CD4-positive, alpha-beta T cell (primary cell): ENCODE results near the gene TP53BP2. TPM values are rescaled to one million over a fixed set of nuclear protein-coding genes. Genes with fewer than 3 reads are reported as not detected.

Experiments
- ATAC-seq: fragments of 200-7000 bp; cut with Tn5 transposase; one replicate; pipeline ENCODE4 v1.10.0; 2022; ENCODE audit warnings: mild to moderate bottlenecking; ENCODE audit not compliant: poor library complexity
- CTCF ChIA-PET: fragments of 350-600 bp; sonication (Branson Sonifier 250); formaldehyde crosslinking; loops from one replicate; lab custom pipeline; 2021; ENCODE audit warnings: antibody characterized with exemption, inconsistent platforms; lab: Charles Lee
- POLR2A ChIA-PET: fragments of 350-600 bp; sonication (Branson Sonifier 250); formaldehyde crosslinking; loops from one replicate; lab custom pipeline; 2021; ENCODE audit warnings: antibody characterized with exemption, inconsistent platforms; lab: Charles Lee
- DNase-seq, 14 experiments: peaks; one replicate each; pipeline ENCODE4 v3.0.0-alpha.2; 2013 to 2020; ENCODE audit warnings: mixed read lengths in 2 of 14
- H3K27ac ChIP-seq, 2 donors: one replicate each; pipeline versions ENCODE4 v1.5.1 to v1.7.0; 2013; ENCODE audit warnings: low read length in 2 of 2, low read depth in 1 of 2, mild to moderate bottlenecking in 1 of 2
- H3K27me3 ChIP-seq, 2 experiments: 1 replicate in 1 of 2; 2 replicates in 1 of 2; pipeline versions ENCODE4 v1.6.1 to v1.7.0; 2013; ENCODE audit warnings: low read length in 2 of 2, control low read depth in 1 of 2, mild to moderate bottlenecking in 1 of 2, moderate library complexity in 1 of 2; ENCODE audit not compliant: insufficient read depth in 2 of 2, control insufficient read depth in 1 of 2
- H3K36me3 ChIP-seq: one replicate; pipeline ENCODE4 v1.6.1; 2013; ENCODE audit warnings: low read length, control low read depth; ENCODE audit not compliant: insufficient read depth
- H3K4me1 ChIP-seq: one replicate; pipeline ENCODE4 v1.6.1; 2013; ENCODE audit warnings: low read length, control low read depth; ENCODE audit not compliant: insufficient read depth
- H3K4me3 ChIP-seq: one replicate; pipeline ENCODE4 v1.5.1; 2013; ENCODE audit warnings: mild to moderate bottlenecking, low read length, moderate library complexity
- H3K9me3 ChIP-seq, 2 experiments: 1 replicate in 1 of 2; 2 replicates in 1 of 2; pipeline versions ENCODE4 v1.6.1 to v1.7.0; 2013; ENCODE audit warnings: low read length in 2 of 2, mild to moderate bottlenecking in 2 of 2, control low read depth in 1 of 2, moderate library complexity in 1 of 2; ENCODE audit not compliant: control insufficient read depth in 1 of 2, insufficient read depth in 1 of 2
- H3K27ac Mint-ChIP-seq: one replicate; pipeline ENCODE4 v1.8.0; 2020; ENCODE audit warnings: mixed read lengths
- H3K27me3 Mint-ChIP-seq: one replicate; pipeline ENCODE4 v1.8.0; 2021; ENCODE audit warnings: mixed read lengths
- H3K36me3 Mint-ChIP-seq: one replicate; pipeline ENCODE4 v1.8.0; 2021; ENCODE audit warnings: low read depth, mixed read lengths
- H3K4me1 Mint-ChIP-seq: one replicate; pipeline ENCODE4 v1.8.0; 2021; ENCODE audit warnings: low read depth, mixed read lengths
- H3K4me3 Mint-ChIP-seq: one replicate; pipeline ENCODE4 v1.8.0; 2020; ENCODE audit warnings: mild to moderate bottlenecking, mixed read lengths
- H3K9me3 Mint-ChIP-seq: one replicate; pipeline ENCODE4 v1.8.0; 2020; ENCODE audit warnings: mixed read lengths
- intact Hi-C, 2 experiments: fragments of 100-400 bp; cut with DNase I in 1 of 2; cut with micrococcal nuclease in 1 of 2; formaldehyde crosslinking; loops; one replicate each; pipeline versions ENCODE4 v1.15.1 to v1.9.0; 2023 to 2025; cut with DNase I, micrococcal nuclease
- total RNA-seq, 174 experiments: library from RNA in 2 of 174; stranded (reverse) in 2 of 174; gene quantifications; one replicate each; pipeline ENCODE4 v1.2.3 and lab custom pipeline; 2021 to 2026
- TF ChIP-seq, protein P1 (sequence below): fragments of 200-600 bp; IDR thresholded peaks from one replicate; pipeline ENCODE4 v1.8.0; 2022; ENCODE audit warnings: antibody characterized with exemption, mild to moderate bottlenecking

TP53BP2 gene
- total RNA-seq, 2 experiments from 2014 or later, result 104 to 119 TPM

DNA sequence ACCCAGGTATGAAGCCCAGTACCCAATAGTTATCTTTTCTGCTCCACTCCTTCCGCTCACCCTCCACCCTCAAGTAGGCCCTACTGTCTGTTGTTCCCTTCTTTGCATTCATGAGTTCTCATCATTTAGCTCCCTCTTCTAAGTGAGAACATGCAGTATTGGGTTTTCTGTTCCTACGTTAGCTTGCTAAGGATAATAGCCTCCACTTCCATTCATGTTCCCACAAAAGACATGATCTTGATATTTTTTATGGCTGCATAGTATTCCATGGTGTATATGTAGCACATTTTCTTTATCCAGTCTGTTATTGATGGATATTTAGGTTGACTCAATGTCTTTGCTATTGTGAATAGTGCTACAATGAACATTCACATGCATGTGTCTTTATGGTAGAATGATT, 2.8 kb upstream of the TP53BP2 start:
- ATAC-seq, result no peak
- peaks cover 19% of the 10 kb centered on the region for H3K4me1 ChIP-seq
- H3K36me3 ChIP-seq, result no peaks in the 10 kb centered on the region
- no peaks in the 10 kb centered on the region for H3K27me3 ChIP-seq
- no peak overlapping the region for H3K4me3 ChIP-seq
- CTCF ChIA-PET, result interaction anchor here (1.5 kb wide), 1 partner anchor 44 kb away, joined by 3 read pairs; no protein-coding TSS in a partner anchor
- Mint-ChIP-seq H3K36me3 (peaks cover 11% of the 10 kb centered on the region), H3K9me3 (no peaks in the 10 kb centered on the region), H3K4me1 (peaks cover 30% of the 10 kb centered on the region), H3K27ac (peak overlapping the region; percentile 50), H3K27me3 (no peaks in the 10 kb centered on the region), H3K4me3 (peak overlapping the region; percentile 69)
- POLR2A ChIA-PET, result no interaction called here
- intact Hi-C loops, result loop anchor here in 1 of 2 experiments (5.0 to 10.0 kb wide), 4 partner anchors 136 to 1576 kb away; partner anchors contain the start of genes CAPN2, CNIH4, LBR and WDR26
- H3K9me3 ChIP-seq, result no peaks in the 10 kb centered on the region
- H3K27ac ChIP-seq, result no peak overlapping the region
- TF ChIP-seq, protein P1, sequence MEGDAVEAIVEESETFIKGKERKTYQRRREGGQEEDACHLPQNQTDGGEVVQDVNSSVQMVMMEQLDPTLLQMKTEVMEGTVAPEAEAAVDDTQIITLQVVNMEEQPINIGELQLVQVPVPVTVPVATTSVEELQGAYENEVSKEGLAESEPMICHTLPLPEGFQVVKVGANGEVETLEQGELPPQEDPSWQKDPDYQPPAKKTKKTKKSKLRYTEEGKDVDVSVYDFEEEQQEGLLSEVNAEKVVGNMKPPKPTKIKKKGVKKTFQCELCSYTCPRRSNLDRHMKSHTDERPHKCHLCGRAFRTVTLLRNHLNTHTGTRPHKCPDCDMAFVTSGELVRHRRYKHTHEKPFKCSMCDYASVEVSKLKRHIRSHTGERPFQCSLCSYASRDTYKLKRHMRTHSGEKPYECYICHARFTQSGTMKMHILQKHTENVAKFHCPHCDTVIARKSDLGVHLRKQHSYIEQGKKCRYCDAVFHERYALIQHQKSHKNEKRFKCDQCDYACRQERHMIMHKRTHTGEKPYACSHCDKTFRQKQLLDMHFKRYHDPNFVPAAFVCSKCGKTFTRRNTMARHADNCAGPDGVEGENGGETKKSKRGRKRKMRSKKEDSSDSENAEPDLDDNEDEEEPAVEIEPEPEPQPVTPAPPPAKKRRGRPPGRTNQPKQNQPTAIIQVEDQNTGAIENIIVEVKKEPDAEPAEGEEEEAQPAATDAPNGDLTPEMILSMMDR, result no peak
- DNase-seq, result no peak

DNA sequence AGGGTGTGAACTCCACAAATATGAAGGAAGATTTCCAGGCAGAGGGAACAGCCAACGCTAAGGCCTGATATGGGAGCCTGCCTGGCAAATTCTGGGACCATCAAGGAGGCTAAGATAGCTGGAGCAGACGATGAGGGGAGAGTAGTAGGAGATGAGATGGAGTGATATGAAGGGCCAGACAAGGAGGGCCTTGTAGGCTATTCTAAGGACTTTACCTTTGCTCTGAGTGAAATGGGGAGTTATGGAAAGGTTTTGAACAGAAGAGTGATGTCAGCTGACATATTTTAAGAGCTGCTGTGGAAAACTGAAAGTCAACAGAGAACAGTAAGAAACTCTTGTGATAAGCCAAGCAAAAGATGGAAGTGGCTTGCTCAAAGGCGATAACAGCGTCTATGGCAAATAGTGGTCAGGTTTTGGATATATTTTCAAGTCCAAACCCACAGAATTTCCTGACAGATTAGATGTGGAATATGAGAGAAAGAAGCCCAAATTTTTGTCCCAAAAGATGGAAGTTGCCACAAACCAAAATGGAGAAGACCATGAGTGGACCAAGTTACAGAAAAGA, 2.1 kb upstream of the TP53BP2 start:
- Mint-ChIP-seq H3K36me3 (peaks cover 11% of the 10 kb centered on the region), H3K9me3 (no peaks in the 10 kb centered on the region), H3K4me1 (peaks cover 35% of the 10 kb centered on the region), H3K27ac (peak overlapping the region; percentile 96), H3K27me3 (no peaks in the 10 kb centered on the region), H3K4me3 (peak overlapping the region; percentile 95)
- Histone ChIP-seq H3K4me1 (peaks cover 24% of the 10 kb centered on the region), H3K27ac (no peak overlapping the region), H3K36me3 (no peaks in the 10 kb centered on the region), H3K9me3 (no peaks in the 10 kb centered on the region), H3K27me3 (no peaks in the 10 kb centered on the region), H3K4me3 (no peak overlapping the region)
- DNase-seq (no peak), ATAC-seq (no peak)
- TF ChIP-seq, protein P1, result no peak
- ChIA-PET POLR2A (interaction anchor here (1.2 kb wide), 1 partner anchor 25 kb away, joined by 3 read pairs; no protein-coding TSS in a partner anchor), CTCF (interaction anchor here (4.6 kb wide), 1 partner anchor 36 kb away, joined by 38 read pairs; no protein-coding TSS in a partner anchor)
- intact Hi-C loops, result loop anchor here in 1 of 2 experiments (5.0 to 10.0 kb wide), 4 partner anchors 136 to 1577 kb away; partner anchors contain the start of genes CAPN2, CNIH4, LBR and WDR26

DNA sequence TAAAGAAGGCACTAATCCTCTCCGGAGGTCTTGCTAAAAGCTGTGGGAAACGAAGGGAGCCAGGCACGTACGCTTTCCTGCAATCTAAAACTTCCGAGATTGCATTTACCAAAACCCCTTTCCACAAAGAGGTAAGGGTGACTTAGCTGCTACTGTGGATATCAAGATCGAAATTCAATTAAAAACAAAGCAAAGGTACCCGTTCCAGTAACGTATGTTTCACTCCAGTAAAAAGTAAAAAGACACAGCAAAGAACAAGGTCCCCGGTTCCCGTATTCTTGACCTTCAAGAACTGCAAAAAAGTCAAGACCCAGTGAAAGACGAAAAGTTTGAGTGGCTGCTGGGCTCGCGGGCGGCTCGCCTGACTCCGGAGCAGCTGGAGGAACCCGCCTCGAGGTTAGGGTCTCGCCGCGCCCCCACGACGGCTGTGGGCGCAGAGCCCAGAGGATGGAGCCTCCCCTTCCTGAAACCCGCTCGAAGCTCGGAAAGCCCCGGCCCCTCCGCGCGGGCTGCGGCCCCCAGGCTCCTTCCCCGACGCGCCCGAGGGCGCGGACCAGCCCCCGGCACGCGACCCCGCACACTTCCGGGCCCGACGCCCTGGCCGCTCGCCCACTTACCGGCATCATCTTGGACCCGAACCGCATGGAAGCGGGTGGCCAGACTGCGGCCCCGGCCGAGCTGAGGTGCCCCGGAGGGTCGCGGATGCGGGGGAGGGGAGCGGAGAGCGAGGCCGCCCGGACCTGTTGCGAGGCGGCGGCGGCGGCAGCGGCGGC, 524 bp downstream of the TP53BP2 start:
- H3K9me3 Mint-ChIP-seq, result no peaks in the 10 kb centered on the region
- peak; percentile 33 to 89 (median 53) for DNase-seq
- peak overlapping the region; percentile 74 for H3K4me3 ChIP-seq
- H3K9me3 ChIP-seq, result no peaks in the 10 kb centered on the region
- no peaks in the 10 kb centered on the region for H3K27me3 Mint-ChIP-seq
- intact Hi-C loops, result loop anchor here (2.0 to 10.0 kb wide), 6 partner anchors 30 to 1580 kb away; partner anchors contain the start of genes CAPN2 (in 1 of the 2), CNIH4 (in 1 of the 2), LBR (in 1 of the 2) and WDR26 (in 1 of the 2)
- ATAC-seq, result peak; percentile 45
- H3K27ac ChIP-seq, result peak overlapping the region; percentile 83 to 93
- H3K36me3 Mint-ChIP-seq, result peaks cover 11% of the 10 kb centered on the region
- peaks cover 32% of the 10 kb centered on the region for H3K4me1 ChIP-seq
- H3K4me3 Mint-ChIP-seq, result peak overlapping the region; percentile 99
- POLR2A ChIA-PET, result interaction anchor here (0.8 to 3.8 kb wide), 20 partner anchors 10 to 1932 kb away, joined by 3 to 78 read pairs (median 6); partner anchors contain the start of genes CAPN2, DEGS1, SRP9 and SUSD4
- peaks cover 50% of the 10 kb centered on the region for H3K4me1 Mint-ChIP-seq
- H3K36me3 ChIP-seq, result no peaks in the 10 kb centered on the region
- TF ChIP-seq, protein P1, result no peak
- H3K27me3 ChIP-seq, result no peaks in the 10 kb centered on the region
- CTCF ChIA-PET, result interaction anchor here (0.6 to 4.6 kb wide), 12 partner anchors 10 to 133 kb away, joined by 3 to 38 read pairs (median 4); no protein-coding TSS in a partner anchor
- peak overlapping the region; percentile 100 for H3K27ac Mint-ChIP-seq
